H1 (cell line): ENCODE data around the gene NPHP4. TPM values are rescaled to one million over a fixed set of nuclear protein-coding genes. Genes with fewer than 3 reads are reported as not detected.

Source experiments
- ATF2 ChIP-seq: IDR thresholded peaks from 2 replicates; pipeline ENCODE4 v1.6.1; 2012; ENCODE audit warnings: low read length, inconsistent platforms
- BACH1 ChIP-seq: IDR thresholded peaks from 2 replicates; pipeline ENCODE4 v1.6.1; 2012; ENCODE audit warnings: low read length, improper control_type of control experiment
- BRCA1 ChIP-seq: IDR thresholded peaks from 2 replicates; pipeline ENCODE4 v1.6.1; 2012; ENCODE audit warnings: low read depth, low read length, improper control_type of control experiment
- CBX5 ChIP-seq: fragments of 300-800, 300-1000 bp; sonication (generic); IDR thresholded peaks from 2 replicates; pipeline ENCODE4 v1.7.1; 2016; ENCODE audit warnings: antibody characterized with exemption, low read length, low read depth
- CTBP2 ChIP-seq: IDR thresholded peaks from 2 replicates; pipeline ENCODE4 v1.7.0; 2011; ENCODE audit warnings: borderline replicate concordance, mild to moderate bottlenecking, moderate library complexity, mixed read lengths, low read length; ENCODE audit not compliant: insufficient read depth, insufficient read length
- CTCF ChIP-seq, 3 experiments: IDR thresholded peaks; 1 replicate in 2 of 3; 2 replicates in 1 of 3; pipeline versions ENCODE4 v1.5.1 to v1.6.1; 2011; ENCODE audit warnings: low read length in 3 of 3, mild to moderate bottlenecking in 3 of 3, inconsistent platforms in 2 of 3, low read depth in 1 of 3, moderate library complexity in 1 of 3; ENCODE audit not compliant: insufficient read depth in 1 of 3; ENCODE audit errors: control extremely low read depth in 1 of 3
- POU5F1 ChIP-seq: IDR thresholded peaks from 2 replicates; pipeline ENCODE4 v1.6.1; 2011; ENCODE audit warnings: low read depth, mild to moderate bottlenecking, low read length, moderate library complexity
- RNF2 ChIP-seq: fragments of 200-900, 300-1000 bp; sonication (generic); IDR thresholded peaks from 2 replicates; pipeline ENCODE4 v1.7.1; 2016; ENCODE audit warnings: borderline replicate concordance, low read depth, mild to moderate bottlenecking, antibody characterized with exemption, low read length; ENCODE audit not compliant: poor library complexity, severe bottlenecking; ENCODE audit errors: missing control alignments
- YY1 ChIP-seq: IDR thresholded peaks from 2 replicates; pipeline ENCODE4 v1.6.1; 2011; ENCODE audit warnings: low read depth, mild to moderate bottlenecking, low read length
- ZNF274 ChIP-seq: IDR thresholded peaks from 2 replicates; pipeline ENCODE4 v1.7.0; 2012; ENCODE audit warnings: low read length, borderline replicate concordance; ENCODE audit errors: extremely low read depth
- polyA plus RNA-seq, 7 experiments: library from polyadenylated mRNA; depleted of rRNA in 3 of 7; stranded (reverse) in 5 of 7; unstranded in 2 of 7; fragments of >200 nt in 5 of 7; fragments of 200-250 nt in 2 of 7; gene quantifications; 1 replicate in 5 of 7; 2 replicates in 1 of 7; 4 replicates in 1 of 7; pipeline versions ENCODE4 v1.2.1 to v1.2.3, GENCODE V29; 2011 to 2013; ENCODE audit warnings: missing spikeins in 2 of 7, mixed read lengths in 2 of 7
- total RNA-seq: library from RNA; stranded (reverse); fragmentation: NEBNext Ultra II Directional; extraction: Animal tissue kit (Norgen Biotek cat#: 25700); gene quantifications from 2 replicates; pipeline ENCODE4 v1.2.1, GENCODE V29; 2021

The NPHP4 gene
- total and polyA plus RNA-seq, 2 of the 8 experiments (the other 6 are each of a cell fraction or from before 2014, with no cell fraction given): 5.8 to 14.0 TPM

DNA sequence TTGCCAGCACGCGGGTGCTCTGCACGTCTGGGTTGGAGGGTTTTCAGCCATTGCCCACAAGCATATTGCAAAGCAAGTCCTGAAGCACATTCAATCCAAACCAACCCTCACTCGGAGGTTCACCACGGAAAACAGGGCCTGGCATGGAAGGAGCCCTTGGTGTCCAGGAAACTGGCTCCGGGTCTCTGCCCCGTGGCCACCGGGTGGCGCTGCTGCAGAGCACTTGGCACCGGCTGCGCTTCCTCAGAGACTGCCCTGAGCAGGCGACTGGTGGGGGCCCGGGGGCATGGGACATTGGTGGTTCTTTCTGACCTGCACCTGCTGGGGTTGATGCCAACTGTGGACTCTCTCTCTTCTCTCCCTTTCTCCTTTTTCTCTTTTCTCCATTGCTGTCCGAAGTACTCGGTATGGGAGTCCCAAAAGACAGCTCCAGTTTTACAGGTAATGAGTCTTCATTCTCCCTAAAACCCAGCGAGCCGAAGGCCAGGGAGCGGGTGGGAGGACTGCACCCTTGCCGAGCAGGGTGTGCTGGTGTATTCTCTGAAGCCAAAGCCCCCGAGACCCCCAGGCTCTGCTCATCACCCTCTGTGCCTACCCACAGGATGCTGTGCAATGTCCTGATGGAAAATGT, 49.3 kb upstream of the NPHP4 start (continued):
- TF ChIP-seq ATF2 (no peak), RNF2 (no peak), CBX5 (no peak), POU5F1 (no peak), CTBP2 (no peak), BRCA1 (no peak), ZNF274 (no peak), BACH1 (no peak), CTCF (IDR thresholded peaks at IDR 0.05; ENCODE audit: control extremely low read depth in 1 of 3, insufficient read depth in 1 of 3, low read depth in 1 of 3, low read length in 3 of 3) (peak in 2 of 3 experiments; percentile 94 to 96; a peak in 3 of 4 replicates), YY1 (peak; percentile 15; the same call in 1 of the 2 replicates)
